ENCODE data around the gene RNPS1. TPM values are rescaled to one million over a fixed set of nuclear protein-coding genes. Genes with fewer than 3 reads are reported as not detected.

Gene RNPS1
- total and polyA plus RNA-seq, 2 of the 4 experiments (the other 2 are of a cell fraction): 57.5 to 192 TPM

DNA sequence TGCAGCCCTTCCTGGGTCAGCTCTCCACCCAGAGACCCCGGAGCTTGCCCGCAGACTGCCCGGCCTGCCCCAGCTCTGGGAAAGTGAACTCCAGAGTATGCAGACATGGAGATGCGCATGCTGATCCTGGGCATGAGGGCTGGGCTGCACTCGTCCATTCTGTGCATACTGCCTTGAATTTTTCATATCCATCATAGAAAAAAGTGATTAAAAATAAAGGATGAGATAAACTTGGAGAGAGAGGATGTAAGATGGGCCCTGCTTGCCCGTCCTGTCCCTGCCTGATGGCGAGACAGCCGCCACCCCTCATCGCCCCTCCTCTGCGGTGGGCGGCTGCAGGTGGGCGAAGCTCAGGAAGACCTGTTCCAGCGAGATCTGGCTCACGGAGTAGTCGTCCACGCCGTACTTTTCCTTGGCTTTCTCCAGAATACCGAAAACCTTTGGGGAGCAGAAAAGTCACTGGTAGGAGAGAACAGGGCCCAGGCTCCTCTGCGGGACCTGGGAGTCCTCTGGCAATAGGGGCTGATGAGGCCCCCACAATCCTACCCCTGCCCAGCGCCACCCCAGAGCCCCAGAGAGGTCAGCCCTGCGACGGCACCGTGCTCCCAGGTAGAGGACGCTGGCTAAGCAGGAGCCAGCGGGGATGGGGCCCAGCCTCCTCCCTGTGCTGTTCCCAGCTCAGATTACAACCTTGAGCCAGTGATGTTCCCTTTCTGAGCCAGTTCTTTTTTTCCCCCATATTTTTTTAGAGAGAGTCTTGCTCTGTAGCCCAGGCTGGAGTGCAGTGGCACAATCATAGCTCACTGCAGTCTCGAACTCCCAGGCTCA, 8.7 kb upstream of the RNPS1 start:
- no peak overlapping the region for H4K8ac ChIP-seq (ENCODE audit: low read depth in 2 of 2, low read length in 2 of 2)
- H3K56ac ChIP-seq (ENCODE audit: extremely low read depth, insufficient read depth, low read length): no peak overlapping the region
- no peak overlapping the region for H3K14ac ChIP-seq (replicated peaks; ENCODE audit: low read depth, low read length)
- H3K9me3 ChIP-seq (ENCODE audit: control insufficient read depth, insufficient read depth, low read length): no peaks in the 10 kb centered on the region
- ATAC-seq (ENCODE audit: low read depth) (0 out of 2 replicates have a peak, but pooled peaks have one; percentile 20), DNase-seq (no peak)
- intact Hi-C loops (cut with micrococcal nuclease): no loop called here
- 58% methylated on average over 2 of the region's 26 CpGs; no CpG with 5 or more reads in 1 of the 2 experiments for WGBS, 2 experiments (ENCODE audit: extremely low coverage in 2 of 2, insufficient read length in 1 of 2)
- H2BK120ac ChIP-seq (ENCODE audit: low read depth, low read length): no peak overlapping the region
- CTCF ChIA-PET: no interaction called here
- H3K4me2 ChIP-seq (ENCODE audit: low read depth, low read length): no peak overlapping the region
- H4K20me1 ChIP-seq (ENCODE audit: insufficient read depth, low read length): 0 out of 2 replicates have a peak, but pooled peaks cover 3% of the 10 kb centered on the region
- no peak overlapping the region for H4K5ac ChIP-seq (ENCODE audit: low read depth, low read length)
- H3K9me1 ChIP-seq (ENCODE audit: insufficient read depth, low read length): no peaks in the 10 kb centered on the region; the same call in 1 of the 2 replicates
- no peak overlapping the region for H2BK20ac ChIP-seq (ENCODE audit: low read depth, low read length)
- in situ Hi-C loops (cut with MboI; ENCODE audit: low sequenced_read_pairs): loop anchor here (10.0 kb wide), 1 partner anchor 148 kb away; the partner anchor contains the start of gene CCNF
- H3K4ac ChIP-seq (ENCODE audit: low read depth, low read length): no peak overlapping the region
- H3K27ac ChIP-seq (ENCODE audit: insufficient read depth, low read length): no peak overlapping the region
- H2BK15ac ChIP-seq (ENCODE audit: low read depth, low read length): no peak overlapping the region
- no peak overlapping the region for H3K18ac ChIP-seq (ENCODE audit: low read depth, low read length)
- no peak overlapping the region for H3K4me3 ChIP-seq (ENCODE audit: insufficient read depth, low read depth, low read length)
- no peak overlapping the region for H2AFZ ChIP-seq (replicated peaks; ENCODE audit: low read length, poor library complexity)
- no peak overlapping the region for H4K91ac ChIP-seq (ENCODE audit: insufficient read depth, low read depth, low read length)
- H2AK5ac ChIP-seq (ENCODE audit: low read depth, low read length): no peak overlapping the region
- no peak overlapping the region for H2AK9ac ChIP-seq (replicated peaks; ENCODE audit: low read depth, low read length, poor library complexity)
- no peak overlapping the region for H3K23ac ChIP-seq (ENCODE audit: low read depth, low read length)
- H3K27me3 ChIP-seq (ENCODE audit: control insufficient read depth, insufficient read depth, low read length): peaks cover 28% of the 10 kb centered on the region
- no peaks in the 10 kb centered on the region for H3K79me1 ChIP-seq (ENCODE audit: low read depth in 1 of 2, low read length in 2 of 2)
- H2BK5ac ChIP-seq (ENCODE audit: low read depth, low read length, poor library complexity, severe bottlenecking): no peak overlapping the region
- peaks cover 3% of the 10 kb centered on the region; the same call in 1 of the 2 replicates for H3K36me3 ChIP-seq (ENCODE audit: control insufficient read depth, insufficient read depth, low read length)
- no TSS peak for BruUV-seq (replicated peaks)
- POLR2A ChIA-PET (ENCODE audit: unreplicated experiment): no interaction called here
- no peaks in the 10 kb centered on the region for H3K4me1 ChIP-seq (ENCODE audit: control insufficient read depth, insufficient read depth, low read length)
- dilution Hi-C loops (cut with HindIII; ENCODE audit: low sequenced_read_pairs, unreplicated experiment): no loop called here
- H3K9ac ChIP-seq (ENCODE audit: low read depth, low read length): no peak overlapping the region
- TF ChIP-seq BHLHE40 (IDR thresholded peaks at IDR 0.05; ENCODE audit: low read depth, low read length) (no peak), FOS (IDR thresholded peaks at IDR 0.05; ENCODE audit: low read depth, low read length) (no peak), RCOR1 (IDR thresholded peaks at IDR 0.05; ENCODE audit: insufficient replicate concordance, low read length) (no peak), RFX5 (IDR thresholded peaks at IDR 0.05; ENCODE audit: low read depth, low read length) (no peak), MAZ (IDR thresholded peaks at IDR 0.05; ENCODE audit: borderline replicate concordance, low read depth, low read length) (no peak), CEBPB (IDR thresholded peaks at IDR 0.05; ENCODE audit: low read depth, low read length) (no peak), NFE2L2 (IDR thresholded peaks at IDR 0.05; ENCODE audit: low read depth, low read length) (no peak), MXI1 (IDR thresholded peaks at IDR 0.05; ENCODE audit: borderline replicate concordance, low read depth, low read length) (no peak), CHD1 (IDR thresholded peaks at IDR 0.05; ENCODE audit: low read depth, low read length) (no peak), POLR2A (IDR thresholded peaks at IDR 0.05; ENCODE audit: low read depth, low read length) (no peak), MAFK (IDR thresholded peaks at IDR 0.05; ENCODE audit: low read depth, low read length) (no peak), SMC3 (IDR thresholded peaks at IDR 0.05; ENCODE audit: low read depth, low read length) (no peak)
- TF ChIP-seq, protein P1, sequence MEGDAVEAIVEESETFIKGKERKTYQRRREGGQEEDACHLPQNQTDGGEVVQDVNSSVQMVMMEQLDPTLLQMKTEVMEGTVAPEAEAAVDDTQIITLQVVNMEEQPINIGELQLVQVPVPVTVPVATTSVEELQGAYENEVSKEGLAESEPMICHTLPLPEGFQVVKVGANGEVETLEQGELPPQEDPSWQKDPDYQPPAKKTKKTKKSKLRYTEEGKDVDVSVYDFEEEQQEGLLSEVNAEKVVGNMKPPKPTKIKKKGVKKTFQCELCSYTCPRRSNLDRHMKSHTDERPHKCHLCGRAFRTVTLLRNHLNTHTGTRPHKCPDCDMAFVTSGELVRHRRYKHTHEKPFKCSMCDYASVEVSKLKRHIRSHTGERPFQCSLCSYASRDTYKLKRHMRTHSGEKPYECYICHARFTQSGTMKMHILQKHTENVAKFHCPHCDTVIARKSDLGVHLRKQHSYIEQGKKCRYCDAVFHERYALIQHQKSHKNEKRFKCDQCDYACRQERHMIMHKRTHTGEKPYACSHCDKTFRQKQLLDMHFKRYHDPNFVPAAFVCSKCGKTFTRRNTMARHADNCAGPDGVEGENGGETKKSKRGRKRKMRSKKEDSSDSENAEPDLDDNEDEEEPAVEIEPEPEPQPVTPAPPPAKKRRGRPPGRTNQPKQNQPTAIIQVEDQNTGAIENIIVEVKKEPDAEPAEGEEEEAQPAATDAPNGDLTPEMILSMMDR (conservative IDR thresholded peaks at IDR 0.05; ENCODE audit: low read depth, low read length): no peak
- TF ChIP-seq, protein P2, sequence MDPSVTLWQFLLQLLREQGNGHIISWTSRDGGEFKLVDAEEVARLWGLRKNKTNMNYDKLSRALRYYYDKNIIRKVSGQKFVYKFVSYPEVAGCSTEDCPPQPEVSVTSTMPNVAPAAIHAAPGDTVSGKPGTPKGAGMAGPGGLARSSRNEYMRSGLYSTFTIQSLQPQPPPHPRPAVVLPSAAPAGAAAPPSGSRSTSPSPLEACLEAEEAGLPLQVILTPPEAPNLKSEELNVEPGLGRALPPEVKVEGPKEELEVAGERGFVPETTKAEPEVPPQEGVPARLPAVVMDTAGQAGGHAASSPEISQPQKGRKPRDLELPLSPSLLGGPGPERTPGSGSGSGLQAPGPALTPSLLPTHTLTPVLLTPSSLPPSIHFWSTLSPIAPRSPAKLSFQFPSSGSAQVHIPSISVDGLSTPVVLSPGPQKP (IDR thresholded peaks at IDR 0.05; ENCODE audit: borderline replicate concordance, low read depth, low read length): no peak
- TF ChIP-seq, protein P3, sequence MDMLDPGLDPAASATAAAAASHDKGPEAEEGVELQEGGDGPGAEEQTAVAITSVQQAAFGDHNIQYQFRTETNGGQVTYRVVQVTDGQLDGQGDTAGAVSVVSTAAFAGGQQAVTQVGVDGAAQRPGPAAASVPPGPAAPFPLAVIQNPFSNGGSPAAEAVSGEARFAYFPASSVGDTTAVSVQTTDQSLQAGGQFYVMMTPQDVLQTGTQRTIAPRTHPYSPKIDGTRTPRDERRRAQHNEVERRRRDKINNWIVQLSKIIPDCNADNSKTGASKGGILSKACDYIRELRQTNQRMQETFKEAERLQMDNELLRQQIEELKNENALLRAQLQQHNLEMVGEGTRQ (IDR thresholded peaks at IDR 0.05; ENCODE audit: low read depth, low read length): no peak

Measured in IMR-90 (cell line).